ENCODE results near the gene CCDC102A. TPM values are rescaled to one million over a fixed set of nuclear protein-coding genes. Genes with fewer than 3 reads are reported as not detected.

The CCDC102A gene
- total RNA-seq, 1 experiment from 2014 or later = 5.2 TPM

DNA sequence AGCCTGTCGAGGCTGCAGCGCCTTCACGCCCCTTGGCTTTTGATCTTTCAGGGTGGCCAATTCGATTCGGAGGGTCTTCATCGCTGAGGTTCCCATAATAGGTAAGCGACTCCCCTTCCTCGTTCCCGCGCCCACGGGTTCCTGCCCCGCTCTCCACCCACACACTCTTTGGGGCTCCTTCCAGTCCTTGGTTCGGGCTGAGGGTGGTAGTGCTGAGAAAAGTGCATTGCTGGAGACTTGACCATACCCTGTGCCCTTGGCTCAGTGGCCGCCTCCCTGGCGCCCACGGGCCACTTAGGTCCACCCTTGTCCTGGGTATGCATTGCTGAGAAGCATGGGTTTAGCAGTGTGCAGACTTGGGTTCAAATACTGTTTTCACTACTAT, 73.4 kb downstream of the CCDC102A start:
- no peak overlapping the region for H3K27ac Mint-ChIP-seq
- no peak for TF ChIP-seq CBFB (CRISPR knock-in tag; IDR thresholded peaks at IDR 0.05; ENCODE audit: low read depth)
- TF ChIP-seq, protein P1, sequence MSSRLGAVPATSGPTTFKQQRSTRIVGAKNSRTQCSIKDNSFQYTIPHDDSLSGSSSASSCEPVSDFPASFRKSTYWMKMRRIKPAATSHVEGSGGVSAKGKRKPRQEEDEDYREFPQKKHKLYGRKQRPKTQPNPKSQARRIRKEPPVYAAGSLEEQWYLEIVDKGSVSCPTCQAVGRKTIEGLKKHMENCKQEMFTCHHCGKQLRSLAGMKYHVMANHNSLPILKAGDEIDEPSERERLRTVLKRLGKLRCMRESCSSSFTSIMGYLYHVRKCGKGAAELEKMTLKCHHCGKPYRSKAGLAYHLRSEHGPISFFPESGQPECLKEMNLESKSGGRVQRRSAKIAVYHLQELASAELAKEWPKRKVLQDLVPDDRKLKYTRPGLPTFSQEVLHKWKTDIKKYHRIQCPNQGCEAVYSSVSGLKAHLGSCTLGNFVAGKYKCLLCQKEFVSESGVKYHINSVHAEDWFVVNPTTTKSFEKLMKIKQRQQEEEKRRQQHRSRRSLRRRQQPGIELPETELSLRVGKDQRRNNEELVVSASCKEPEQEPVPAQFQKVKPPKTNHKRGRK (CRISPR knock-in tag; IDR thresholded peaks at IDR 0.05; ENCODE audit: borderline replicate concordance) = no peak
- TF ChIP-seq NFYB (CRISPR knock-in tag; conservative IDR thresholded peaks at IDR 0.05; ENCODE audit: low read depth) = no peak
- TF ChIP-seq ATF1 (CRISPR knock-in tag; IDR thresholded peaks at IDR 0.05) = no peak
- TF ChIP-seq ZNF423 (CRISPR knock-in tag; IDR thresholded peaks at IDR 0.05) = no peak
- TF ChIP-seq, protein P2, sequence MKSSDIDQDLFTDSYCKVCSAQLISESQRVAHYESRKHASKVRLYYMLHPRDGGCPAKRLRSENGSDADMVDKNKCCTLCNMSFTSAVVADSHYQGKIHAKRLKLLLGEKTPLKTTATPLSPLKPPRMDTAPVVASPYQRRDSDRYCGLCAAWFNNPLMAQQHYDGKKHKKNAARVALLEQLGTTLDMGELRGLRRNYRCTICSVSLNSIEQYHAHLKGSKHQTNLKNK (CRISPR knock-in tag; IDR thresholded peaks at IDR 0.05) = no peak
- TF ChIP-seq, protein P3, sequence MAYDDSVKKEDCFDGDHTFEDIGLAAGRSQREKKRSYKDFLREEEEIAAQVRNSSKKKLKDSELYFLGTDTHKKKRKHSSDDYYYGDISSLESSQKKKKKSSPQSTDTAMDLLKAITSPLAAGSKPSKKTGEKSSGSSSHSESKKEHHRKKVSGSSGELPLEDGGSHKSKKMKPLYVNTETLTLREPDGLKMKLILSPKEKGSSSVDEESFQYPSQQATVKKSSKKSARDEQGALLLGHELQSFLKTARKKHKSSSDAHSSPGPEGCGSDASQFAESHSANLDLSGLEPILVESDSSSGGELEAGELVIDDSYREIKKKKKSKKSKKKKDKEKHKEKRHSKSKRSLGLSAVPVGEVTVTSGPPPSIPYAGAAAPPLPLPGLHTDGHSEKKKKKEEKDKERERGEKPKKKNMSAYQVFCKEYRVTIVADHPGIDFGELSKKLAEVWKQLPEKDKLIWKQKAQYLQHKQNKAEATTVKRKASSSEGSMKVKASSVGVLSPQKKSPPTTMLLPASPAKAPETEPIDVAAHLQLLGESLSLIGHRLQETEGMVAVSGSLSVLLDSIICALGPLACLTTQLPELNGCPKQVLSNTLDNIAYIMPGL (CRISPR knock-in tag; IDR thresholded peaks at IDR 0.05) = no peak
- TF ChIP-seq NR1H2 (CRISPR knock-in tag; IDR thresholded peaks at IDR 0.05) = no peak
- TF ChIP-seq, protein P4, sequence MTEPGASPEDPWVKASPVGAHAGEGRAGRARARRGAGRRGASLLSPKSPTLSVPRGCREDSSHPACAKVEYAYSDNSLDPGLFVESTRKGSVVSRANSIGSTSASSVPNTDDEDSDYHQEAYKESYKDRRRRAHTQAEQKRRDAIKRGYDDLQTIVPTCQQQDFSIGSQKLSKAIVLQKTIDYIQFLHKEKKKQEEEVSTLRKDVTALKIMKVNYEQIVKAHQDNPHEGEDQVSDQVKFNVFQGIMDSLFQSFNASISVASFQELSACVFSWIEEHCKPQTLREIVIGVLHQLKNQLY (CRISPR knock-in tag; IDR thresholded peaks at IDR 0.05) = no peak
- TF ChIP-seq, protein P5, sequence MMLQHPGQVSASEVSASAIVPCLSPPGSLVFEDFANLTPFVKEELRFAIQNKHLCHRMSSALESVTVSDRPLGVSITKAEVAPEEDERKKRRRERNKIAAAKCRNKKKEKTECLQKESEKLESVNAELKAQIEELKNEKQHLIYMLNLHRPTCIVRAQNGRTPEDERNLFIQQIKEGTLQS (CRISPR knock-in tag; conservative IDR thresholded peaks at IDR 0.05) = no peak
- no peak for TF ChIP-seq RORB (CRISPR knock-in tag; IDR thresholded peaks at IDR 0.05)
- TF ChIP-seq ZNF263 (CRISPR knock-in tag; IDR thresholded peaks at IDR 0.05; ENCODE audit: low read depth) = no peak
- TF ChIP-seq OVOL2 (CRISPR knock-in tag; IDR thresholded peaks at IDR 0.05; ENCODE audit: borderline replicate concordance) = no peak
- no peak for TF ChIP-seq IRF2 (CRISPR knock-in tag; IDR thresholded peaks at IDR 0.05; ENCODE audit: borderline replicate concordance, low read depth)
- TF ChIP-seq RELA (CRISPR knock-in tag; IDR thresholded peaks at IDR 0.05; ENCODE audit: borderline replicate concordance) = no peak
- TF ChIP-seq, protein P6, sequence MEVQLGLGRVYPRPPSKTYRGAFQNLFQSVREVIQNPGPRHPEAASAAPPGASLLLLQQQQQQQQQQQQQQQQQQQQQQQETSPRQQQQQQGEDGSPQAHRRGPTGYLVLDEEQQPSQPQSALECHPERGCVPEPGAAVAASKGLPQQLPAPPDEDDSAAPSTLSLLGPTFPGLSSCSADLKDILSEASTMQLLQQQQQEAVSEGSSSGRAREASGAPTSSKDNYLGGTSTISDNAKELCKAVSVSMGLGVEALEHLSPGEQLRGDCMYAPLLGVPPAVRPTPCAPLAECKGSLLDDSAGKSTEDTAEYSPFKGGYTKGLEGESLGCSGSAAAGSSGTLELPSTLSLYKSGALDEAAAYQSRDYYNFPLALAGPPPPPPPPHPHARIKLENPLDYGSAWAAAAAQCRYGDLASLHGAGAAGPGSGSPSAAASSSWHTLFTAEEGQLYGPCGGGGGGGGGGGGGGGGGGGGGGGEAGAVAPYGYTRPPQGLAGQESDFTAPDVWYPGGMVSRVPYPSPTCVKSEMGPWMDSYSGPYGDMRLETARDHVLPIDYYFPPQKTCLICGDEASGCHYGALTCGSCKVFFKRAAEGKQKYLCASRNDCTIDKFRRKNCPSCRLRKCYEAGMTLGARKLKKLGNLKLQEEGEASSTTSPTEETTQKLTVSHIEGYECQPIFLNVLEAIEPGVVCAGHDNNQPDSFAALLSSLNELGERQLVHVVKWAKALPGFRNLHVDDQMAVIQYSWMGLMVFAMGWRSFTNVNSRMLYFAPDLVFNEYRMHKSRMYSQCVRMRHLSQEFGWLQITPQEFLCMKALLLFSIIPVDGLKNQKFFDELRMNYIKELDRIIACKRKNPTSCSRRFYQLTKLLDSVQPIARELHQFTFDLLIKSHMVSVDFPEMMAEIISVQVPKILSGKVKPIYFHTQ (CRISPR knock-in tag; IDR thresholded peaks at IDR 0.05) = no peak
- no peak for TF ChIP-seq TP53 (CRISPR knock-in tag; IDR thresholded peaks at IDR 0.05)
- no peak for TF ChIP-seq GABPB1 (CRISPR knock-in tag; IDR thresholded peaks at IDR 0.05)
- ATAC-seq (peak; percentile 23), DNase-seq (ENCODE audit: low spot score) (no peak)
- H3K27me3 Mint-ChIP-seq (ENCODE audit: low read depth) = no peaks in the 10 kb centered on the region
- ChIA-PET CTCF (interaction anchor here (0.8 to 5.1 kb wide), 28 partner anchors 11 to 632 kb away, joined by 3 to 71 read pairs (median 5); partner anchors contain the start of genes CCDC102A, CIAPIN1, COQ9 and CX3CL1), POLR2A (interaction anchor here (0.7 to 1.6 kb wide), 3 partner anchors 16 to 66 kb away, joined by 3 to 5 read pairs (median 4); partner anchors contain the start of genes CIAPIN1 and COQ9)
- peak overlapping the region; percentile 100 for H3K4me3 Mint-ChIP-seq
- peaks cover 49% of the 10 kb centered on the region for H3K36me3 Mint-ChIP-seq
- peaks cover 4% of the 10 kb centered on the region for H3K4me1 Mint-ChIP-seq
- H3K9me3 Mint-ChIP-seq = no peaks in the 10 kb centered on the region

All from WTC11 (cell line).